ENCODE measurements around the gene PPP1R9B.
A peak's percentile ranks its signal among the peaks of the same experiment; 100 is the strongest.

Gene PPP1R9B

DNA sequence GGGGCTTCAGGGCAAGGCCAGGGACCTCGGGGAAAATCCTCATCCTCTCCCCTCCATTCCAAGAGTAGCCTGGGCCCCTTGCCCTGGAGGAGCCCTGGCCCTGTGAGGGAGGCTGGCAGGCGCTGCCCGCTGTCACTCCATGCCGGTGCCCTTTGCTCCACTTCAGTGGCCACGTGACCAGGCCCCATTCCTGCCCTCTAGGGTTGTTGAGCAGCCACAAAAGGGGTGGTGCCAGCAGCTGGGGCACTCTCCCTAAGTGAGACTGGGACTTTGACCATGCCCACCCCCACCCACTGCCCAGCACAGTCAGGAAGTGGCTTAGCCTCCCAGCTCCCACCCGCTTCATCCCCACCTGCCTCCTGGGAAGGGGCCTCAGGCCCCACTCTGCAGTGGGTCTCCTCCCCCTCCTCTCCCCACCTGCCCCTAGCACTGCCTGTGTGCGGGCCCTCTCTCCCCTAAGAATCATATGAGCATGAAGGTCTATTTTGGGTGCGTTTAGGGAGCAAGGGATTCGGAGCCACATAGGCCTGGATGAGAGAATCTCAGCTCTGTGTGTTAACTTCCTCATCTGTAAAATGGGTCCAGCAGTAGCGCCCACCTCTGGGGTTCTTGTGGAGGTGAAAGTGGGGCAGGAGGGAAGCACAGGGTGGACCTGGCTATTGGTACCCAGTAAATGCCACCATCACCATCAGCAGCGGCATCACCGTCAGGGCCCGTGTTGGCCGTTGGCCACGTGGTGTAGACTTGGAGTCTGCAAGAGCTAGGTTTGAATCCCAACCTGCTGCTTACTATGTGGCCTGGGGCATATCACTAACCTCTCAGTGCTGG is 48.1 kb downstream of the PPP1R9B start:
- H3K4me3 ChIP-seq (ENCODE audit: low read length), result no peak overlapping the region
- H3K9ac ChIP-seq (ENCODE audit: low read depth, low read length), result no peak overlapping the region
- H3K4me1 ChIP-seq (ENCODE audit: control insufficient read depth, insufficient read depth, low read length), result peaks cover 29% of the 10 kb centered on the region
- H3K36me3 ChIP-seq (ENCODE audit: insufficient read depth, low read length), result peaks cover 7% of the 10 kb centered on the region
- H3K27me3 ChIP-seq (ENCODE audit: control insufficient read depth, insufficient read depth, low read length), result no peaks in the 10 kb centered on the region
- no peaks in the 10 kb centered on the region for H3K9me3 ChIP-seq (replicated peaks; ENCODE audit: low read length)
- H3K4me2 ChIP-seq (ENCODE audit: low read length), result peak overlapping the region; percentile 21

DNA sequence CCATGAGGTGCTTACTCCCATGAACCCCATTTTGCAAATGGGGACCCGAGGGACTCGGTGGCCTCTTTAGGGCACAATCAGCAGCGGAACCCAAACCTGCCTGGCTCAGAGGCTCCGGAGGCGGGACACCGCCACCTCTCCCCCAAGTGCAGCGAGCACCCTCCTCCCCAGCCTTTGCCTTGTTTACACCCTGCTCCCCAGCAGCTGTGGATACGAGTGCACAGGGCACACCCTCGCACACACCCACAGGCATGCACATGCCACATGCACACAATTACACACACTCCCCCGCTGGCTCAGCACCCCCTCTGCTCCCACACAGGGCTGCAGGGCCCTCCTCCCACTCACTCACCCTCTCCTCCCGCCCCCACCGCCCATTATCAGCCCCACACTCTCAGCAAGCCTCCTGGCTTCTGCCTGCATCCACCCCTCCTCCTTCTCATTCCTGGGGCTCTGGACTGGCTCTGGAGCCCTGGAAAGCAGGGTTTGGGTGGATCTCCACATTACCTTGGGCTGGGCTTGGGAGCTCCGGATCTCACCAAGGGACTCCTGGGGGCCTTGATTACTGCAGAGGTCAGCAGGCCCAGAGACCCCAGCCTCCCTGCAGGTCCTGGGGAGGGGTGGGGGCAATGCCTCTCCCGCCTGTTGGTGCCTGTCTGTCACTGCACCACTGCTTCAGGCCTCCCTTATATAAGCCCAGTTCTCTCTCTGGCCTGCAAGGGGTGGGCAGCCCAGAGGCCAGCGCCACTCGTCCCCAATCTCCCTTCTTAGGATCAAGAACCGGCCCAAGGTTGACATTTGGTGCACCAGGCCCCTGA is 48.9 kb downstream of the PPP1R9B start:
- Histone ChIP-seq H3K4me1 (ENCODE audit: control insufficient read depth, insufficient read depth, low read length) (peaks cover 29% of the 10 kb centered on the region), H3K4me3 (ENCODE audit: low read length) (peak overlapping the region; percentile 9), H3K36me3 (ENCODE audit: insufficient read depth, low read length) (peaks cover 7% of the 10 kb centered on the region), H3K9ac (ENCODE audit: low read depth, low read length) (no peak overlapping the region), H3K4me2 (ENCODE audit: low read length) (peak overlapping the region; percentile 57), H3K9me3 (replicated peaks; ENCODE audit: low read length) (no peaks in the 10 kb centered on the region), H3K27me3 (ENCODE audit: control insufficient read depth, insufficient read depth, low read length) (no peaks in the 10 kb centered on the region)

DNA sequence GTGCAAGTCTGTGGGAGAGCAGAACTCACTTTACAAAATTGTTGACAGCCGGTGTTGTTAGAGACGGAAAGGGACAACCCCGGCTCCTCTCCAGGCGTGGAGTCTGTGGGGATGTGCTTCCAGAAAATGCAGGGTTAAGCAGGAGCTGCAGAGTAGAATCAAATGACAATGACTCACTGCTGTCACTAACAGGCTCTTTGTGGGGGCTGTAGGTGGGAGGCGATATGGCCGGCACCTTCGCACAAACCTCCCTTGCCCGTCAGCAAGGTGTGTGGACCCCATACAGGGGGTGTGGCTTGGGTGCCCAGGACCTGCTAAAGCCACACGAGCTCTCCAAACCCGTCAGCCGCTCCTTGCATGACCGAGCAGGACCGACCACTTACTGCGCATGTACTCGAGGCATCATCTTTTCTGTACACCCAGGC is 49.5 kb downstream of the PPP1R9B start:
- Histone ChIP-seq H3K9ac (ENCODE audit: low read depth, low read length) (no peak overlapping the region), H3K9me3 (replicated peaks; ENCODE audit: low read length) (no peaks in the 10 kb centered on the region), H3K4me2 (ENCODE audit: low read length) (peak overlapping the region; percentile 57), H3K4me1 (ENCODE audit: control insufficient read depth, insufficient read depth, low read length) (peaks cover 33% of the 10 kb centered on the region), H3K4me3 (ENCODE audit: low read length) (peak overlapping the region; percentile 9), H3K27me3 (ENCODE audit: control insufficient read depth, insufficient read depth, low read length) (no peaks in the 10 kb centered on the region), H3K36me3 (ENCODE audit: insufficient read depth, low read length) (peaks cover 7% of the 10 kb centered on the region)

DNA sequence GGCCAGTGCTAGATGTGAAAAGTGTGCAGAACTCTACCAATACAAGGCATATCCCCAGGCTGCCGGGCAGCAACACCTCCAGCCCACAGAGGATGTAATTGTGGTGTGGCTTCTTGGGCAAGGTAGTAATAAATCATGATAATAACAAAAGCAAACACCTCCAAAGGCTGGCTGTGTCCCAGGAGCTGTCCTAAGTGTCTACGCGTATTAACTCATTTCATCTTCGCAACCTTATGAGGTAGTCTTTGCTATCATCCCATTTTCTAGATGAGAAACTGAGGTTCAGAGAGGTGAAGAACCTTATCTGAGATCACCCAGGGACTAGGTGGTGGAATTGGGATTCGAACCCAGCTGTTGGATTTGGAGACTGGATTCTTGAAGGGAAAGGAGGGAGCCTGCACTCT is 50.0 kb downstream of the PPP1R9B start:
- H3K4me2 ChIP-seq (ENCODE audit: low read length), result peak overlapping the region; percentile 57
- H3K27me3 ChIP-seq (ENCODE audit: control insufficient read depth, insufficient read depth, low read length), result no peaks in the 10 kb centered on the region
- H3K4me3 ChIP-seq (ENCODE audit: low read length), result no peak overlapping the region
- no peak overlapping the region for H3K9ac ChIP-seq (ENCODE audit: low read depth, low read length)
- peaks cover 37% of the 10 kb centered on the region for H3K4me1 ChIP-seq (ENCODE audit: control insufficient read depth, insufficient read depth, low read length)
- H3K9me3 ChIP-seq (replicated peaks; ENCODE audit: low read length), result no peaks in the 10 kb centered on the region
- H3K36me3 ChIP-seq (ENCODE audit: insufficient read depth, low read length), result peaks cover 7% of the 10 kb centered on the region

DNA sequence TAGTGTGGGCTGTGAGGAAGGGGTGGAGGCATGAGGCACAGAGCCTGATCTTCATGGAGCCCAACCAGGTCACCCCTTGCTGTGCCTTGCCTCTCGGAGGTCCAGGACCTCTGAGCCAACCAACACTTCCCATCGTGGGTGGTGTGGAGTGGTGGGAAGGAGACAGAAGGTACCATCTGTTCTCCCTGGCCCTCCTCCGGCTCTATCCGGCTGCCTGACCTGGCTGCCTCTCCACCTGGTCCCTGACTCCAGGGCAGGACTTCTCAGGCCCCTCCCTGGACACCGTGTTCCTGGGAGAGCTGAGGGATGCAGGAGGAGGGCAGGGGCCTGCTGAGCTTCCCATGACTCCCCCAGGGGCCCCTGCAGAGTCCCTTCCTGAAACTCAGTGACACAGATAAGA is 51.5 kb downstream of the PPP1R9B start:
- Histone ChIP-seq H3K9me3 (replicated peaks; ENCODE audit: low read length) (no peaks in the 10 kb centered on the region), H3K9ac (ENCODE audit: low read depth, low read length) (no peak overlapping the region), H3K4me3 (ENCODE audit: low read length) (no peak overlapping the region), H3K36me3 (ENCODE audit: insufficient read depth, low read length) (peaks cover 7% of the 10 kb centered on the region), H3K27me3 (ENCODE audit: control insufficient read depth, insufficient read depth, low read length) (no peaks in the 10 kb centered on the region), H3K4me2 (ENCODE audit: low read length) (no peak overlapping the region), H3K4me1 (ENCODE audit: control insufficient read depth, insufficient read depth, low read length) (peaks cover 42% of the 10 kb centered on the region)

DNA sequence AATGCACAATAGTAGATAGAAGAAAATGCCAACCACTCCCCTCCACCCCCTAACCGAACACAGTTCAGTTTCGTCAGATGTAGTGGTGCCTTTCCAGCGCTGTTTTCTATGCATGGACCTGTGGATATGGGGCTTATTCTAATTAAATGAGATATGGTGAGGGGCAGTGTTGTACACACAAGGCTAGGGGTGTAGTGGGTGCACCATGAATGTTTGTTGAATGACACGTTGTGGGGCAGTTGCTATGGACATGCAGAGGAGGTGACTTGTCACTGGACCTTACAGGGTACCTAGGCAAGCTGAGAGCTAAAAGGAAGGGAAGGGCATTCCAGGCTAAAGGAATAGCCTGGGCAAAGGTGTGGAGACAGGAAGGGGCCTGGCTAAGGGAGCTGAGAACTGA is 51.9 kb downstream of the PPP1R9B start:
- Histone ChIP-seq H3K4me3 (ENCODE audit: low read length) (no peak overlapping the region), H3K27me3 (ENCODE audit: control insufficient read depth, insufficient read depth, low read length) (no peaks in the 10 kb centered on the region), H3K9ac (ENCODE audit: low read depth, low read length) (no peak overlapping the region), H3K9me3 (replicated peaks; ENCODE audit: low read length) (no peaks in the 10 kb centered on the region), H3K36me3 (ENCODE audit: insufficient read depth, low read length) (peaks cover 7% of the 10 kb centered on the region), H3K4me1 (ENCODE audit: control insufficient read depth, insufficient read depth, low read length) (peaks cover 42% of the 10 kb centered on the region), H3K4me2 (ENCODE audit: low read length) (no peak overlapping the region)

DNA sequence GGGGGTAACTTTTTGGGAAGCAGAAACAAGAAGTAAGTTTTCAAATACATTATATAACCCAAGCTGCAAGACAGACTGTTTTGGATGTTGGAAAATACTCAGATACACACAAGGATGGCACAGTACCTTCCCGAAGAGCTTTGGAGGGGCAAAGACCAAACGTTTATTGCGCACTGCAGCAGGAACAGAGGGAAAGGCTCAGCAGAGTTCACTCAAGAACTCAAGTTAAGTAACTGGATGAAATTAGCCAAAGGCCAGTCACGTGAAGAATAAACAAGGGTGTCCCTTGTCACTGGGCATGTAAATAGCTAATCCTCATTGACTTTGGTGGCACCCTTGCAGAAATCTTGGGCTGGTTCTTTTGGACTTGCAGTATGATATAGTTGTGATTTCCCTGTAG is 52.6 kb downstream of the PPP1R9B start:
- Histone ChIP-seq H3K4me2 (ENCODE audit: low read length) (no peak overlapping the region), H3K9ac (ENCODE audit: low read depth, low read length) (no peak overlapping the region), H3K27me3 (ENCODE audit: control insufficient read depth, insufficient read depth, low read length) (no peaks in the 10 kb centered on the region), H3K4me1 (ENCODE audit: control insufficient read depth, insufficient read depth, low read length) (peaks cover 42% of the 10 kb centered on the region), H3K9me3 (replicated peaks; ENCODE audit: low read length) (no peaks in the 10 kb centered on the region), H3K4me3 (ENCODE audit: low read length) (no peak overlapping the region), H3K36me3 (ENCODE audit: insufficient read depth, low read length) (peaks cover 7% of the 10 kb centered on the region)

DNA sequence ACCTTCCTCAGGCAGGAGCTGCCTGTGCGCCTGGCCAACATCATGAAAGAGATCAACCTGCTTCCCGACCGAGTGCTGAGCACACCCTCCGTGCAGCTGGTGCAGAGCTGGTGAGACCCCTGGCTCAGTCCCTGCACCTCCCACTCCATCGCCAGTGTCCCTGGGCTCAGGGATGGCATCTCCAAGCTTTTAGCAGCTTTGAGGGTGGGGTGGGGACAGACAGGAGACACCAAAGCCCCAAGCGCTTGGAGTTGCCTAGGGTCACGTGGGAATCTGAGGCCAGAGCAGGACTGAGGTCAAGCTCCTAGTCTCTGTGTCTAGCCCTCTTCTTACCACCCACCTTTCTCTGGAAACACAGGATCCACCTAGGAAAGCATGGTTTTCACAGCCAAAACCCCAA is 53.0 kb downstream of the PPP1R9B start:
- Histone ChIP-seq H3K4me1 (ENCODE audit: control insufficient read depth, insufficient read depth, low read length) (peaks cover 41% of the 10 kb centered on the region), H3K9me3 (replicated peaks; ENCODE audit: low read length) (no peaks in the 10 kb centered on the region), H3K9ac (ENCODE audit: low read depth, low read length) (no peak overlapping the region), H3K4me2 (ENCODE audit: low read length) (no peak overlapping the region), H3K4me3 (ENCODE audit: low read length) (no peak overlapping the region), H3K36me3 (ENCODE audit: insufficient read depth, low read length) (peaks cover 7% of the 10 kb centered on the region), H3K27me3 (ENCODE audit: control insufficient read depth, insufficient read depth, low read length) (no peaks in the 10 kb centered on the region)

DNA sequence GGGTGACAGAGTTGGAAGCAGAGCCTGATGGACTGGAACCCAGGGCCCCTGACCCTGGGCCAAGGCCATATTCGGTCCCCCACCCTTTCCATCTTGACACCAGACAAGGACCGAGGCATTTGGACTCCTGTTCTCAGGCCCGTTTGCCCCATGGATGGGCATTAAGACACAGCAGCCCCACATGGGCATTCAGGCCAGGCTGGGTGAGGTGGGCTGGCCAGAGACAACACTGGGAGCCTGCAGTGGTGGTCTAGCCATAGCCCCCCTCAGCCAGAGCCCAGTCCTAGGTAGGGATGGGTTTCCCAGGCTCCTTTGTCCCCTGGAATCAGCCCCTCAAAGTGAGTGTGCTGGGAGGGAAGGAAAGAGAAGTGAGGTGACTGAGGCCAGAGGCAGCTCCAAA is 53.7 kb downstream of the PPP1R9B start:
- Histone ChIP-seq H3K27me3 (ENCODE audit: control insufficient read depth, insufficient read depth, low read length) (no peaks in the 10 kb centered on the region), H3K4me2 (ENCODE audit: low read length) (no peak overlapping the region), H3K4me1 (ENCODE audit: control insufficient read depth, insufficient read depth, low read length) (peaks cover 34% of the 10 kb centered on the region), H3K4me3 (ENCODE audit: low read length) (no peak overlapping the region), H3K9ac (ENCODE audit: low read depth, low read length) (peak overlapping the region; percentile 75), H3K9me3 (replicated peaks; ENCODE audit: low read length) (no peaks in the 10 kb centered on the region), H3K36me3 (ENCODE audit: insufficient read depth, low read length) (peaks cover 13% of the 10 kb centered on the region)

DNA sequence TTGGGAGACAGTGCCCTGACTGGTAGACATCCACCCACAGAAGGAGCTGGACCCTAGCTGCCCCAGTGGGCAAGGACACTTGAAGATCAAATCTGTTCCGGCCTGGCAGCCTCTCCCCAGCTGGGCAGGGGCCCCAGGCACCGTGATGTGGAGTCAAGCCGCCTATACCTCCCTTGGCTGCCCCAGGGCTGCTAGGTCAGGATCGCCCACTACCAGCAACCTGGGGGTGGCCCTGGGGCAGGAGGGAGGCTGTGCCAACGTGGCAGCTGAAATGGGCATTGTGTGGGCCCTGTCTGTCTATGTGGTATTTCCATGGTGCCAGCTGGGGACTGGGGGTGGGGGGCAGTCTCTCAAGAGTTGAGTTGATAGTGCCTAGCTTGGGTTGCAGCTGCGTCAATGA is 54.4 kb downstream of the PPP1R9B start:
- Histone ChIP-seq H3K9me3 (replicated peaks; ENCODE audit: low read length) (no peaks in the 10 kb centered on the region), H3K36me3 (ENCODE audit: insufficient read depth, low read length) (peaks cover 19% of the 10 kb centered on the region), H3K4me1 (ENCODE audit: control insufficient read depth, insufficient read depth, low read length) (peaks cover 28% of the 10 kb centered on the region), H3K4me3 (ENCODE audit: low read length) (peak overlapping the region; percentile 79), H3K9ac (ENCODE audit: low read depth, low read length) (peak overlapping the region; percentile 75), H3K27me3 (ENCODE audit: control insufficient read depth, insufficient read depth, low read length) (no peaks in the 10 kb centered on the region), H3K4me2 (ENCODE audit: low read length) (peak overlapping the region; percentile 88)

DNA sequence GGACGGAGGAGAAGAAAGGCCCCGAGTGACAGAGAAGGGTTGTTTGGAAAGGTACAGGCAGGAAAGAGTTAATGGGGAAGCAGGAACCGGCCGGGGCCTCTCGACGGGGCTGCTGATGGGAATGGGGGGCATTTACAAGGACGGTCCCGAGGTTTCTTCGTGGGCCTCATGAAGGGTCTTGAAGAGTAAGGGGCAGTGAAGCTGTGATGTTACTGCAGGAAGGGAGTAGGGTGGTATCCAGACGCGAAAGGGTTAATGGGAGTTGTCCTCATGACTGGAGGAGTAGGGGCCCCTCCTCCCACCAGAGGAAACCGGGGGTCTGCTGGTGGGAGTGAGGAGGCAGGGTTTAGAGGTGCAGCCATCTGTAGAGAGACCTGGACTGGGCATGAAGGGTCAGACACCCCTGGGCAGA is 54.8 kb downstream of the PPP1R9B start:
- Histone ChIP-seq H3K9me3 (replicated peaks; ENCODE audit: low read length) (no peaks in the 10 kb centered on the region), H3K27me3 (ENCODE audit: control insufficient read depth, insufficient read depth, low read length) (no peaks in the 10 kb centered on the region), H3K4me1 (ENCODE audit: control insufficient read depth, insufficient read depth, low read length) (peaks cover 23% of the 10 kb centered on the region), H3K4me2 (ENCODE audit: low read length) (peak overlapping the region; percentile 88), H3K4me3 (ENCODE audit: low read length) (peak overlapping the region; percentile 79), H3K36me3 (ENCODE audit: insufficient read depth, low read length) (peaks cover 23% of the 10 kb centered on the region), H3K9ac (ENCODE audit: low read depth, low read length) (peak overlapping the region; percentile 75)
